Colonic mucosa (tissue), 4 donors: ENCODE measurements around the gene SPIN2A. TPM values are rescaled to one million over a fixed set of nuclear protein-coding genes. Genes with fewer than 3 reads are reported as not detected.
A peak's percentile ranks its signal among the peaks of the same experiment; 100 is the strongest.
"Not testable (repeated sequence)": the region's sequence is repeated elsewhere in the genome, so short reads cannot be mapped to it uniquely, and the experiment has no call there.

Source experiments
- DNase-seq: peaks from one replicate; pipeline ENCODE4 v3.0.0-alpha.2; 2020
- H3K27ac ChIP-seq: fragments of 200-600 bp; one replicate; pipeline ENCODE4 v1.8.0; 2021
- H3K27me3 ChIP-seq: fragments of 200-600 bp; one replicate; pipeline ENCODE4 v1.8.0; 2021
- H3K36me3 ChIP-seq: fragments of 200-600 bp; one replicate; pipeline ENCODE4 v1.8.0; 2021
- H3K4me1 ChIP-seq: fragments of 200-600 bp; one replicate; pipeline ENCODE4 v1.8.0; 2021; ENCODE audit warnings: mild to moderate bottlenecking
- H3K4me3 ChIP-seq: fragments of 200-600 bp; one replicate; pipeline ENCODE4 v1.8.0; 2021
- H3K9ac ChIP-seq, 2 donors: one replicate each; pipeline ENCODE4 v1.7.0; 2013; ENCODE audit warnings: control low read depth in 2 of 2, low read depth in 2 of 2, low read length in 2 of 2
- H3K9me3 ChIP-seq: fragments of 200-600 bp; one replicate; pipeline ENCODE4 v1.8.0; 2021
- CTCF ChIP-seq: fragments of 200-600 bp; IDR thresholded peaks from one replicate; pipeline ENCODE4 v1.8.0; 2022; ENCODE audit warnings: antibody characterized with exemption, mild to moderate bottlenecking
- intact Hi-C: fragments of 100-400 bp; cut with DNase I; formaldehyde crosslinking; loops from one replicate; pipeline ENCODE4 v1.14.1; 2022
- total RNA-seq, 2 donors: library from RNA; stranded (reverse); fragmentation: NEBNext Ultra II Directional in 1 of 2; extraction: Animal tissue kit (Norgen Biotek cat#: 25700) in 1 of 2; gene quantifications; one replicate each; pipeline ENCODE4 v1.2.1, GENCODE V29; 2021
- donor health status: healthy.
- donor health status: DM: no; HTN: no; CAD: no.
- donor health status: DM: no; HTN: no; CAD: no.

SPIN2A gene
- total RNA-seq: under 1 TPM; 0.37 to 0.72 TPM

DNA sequence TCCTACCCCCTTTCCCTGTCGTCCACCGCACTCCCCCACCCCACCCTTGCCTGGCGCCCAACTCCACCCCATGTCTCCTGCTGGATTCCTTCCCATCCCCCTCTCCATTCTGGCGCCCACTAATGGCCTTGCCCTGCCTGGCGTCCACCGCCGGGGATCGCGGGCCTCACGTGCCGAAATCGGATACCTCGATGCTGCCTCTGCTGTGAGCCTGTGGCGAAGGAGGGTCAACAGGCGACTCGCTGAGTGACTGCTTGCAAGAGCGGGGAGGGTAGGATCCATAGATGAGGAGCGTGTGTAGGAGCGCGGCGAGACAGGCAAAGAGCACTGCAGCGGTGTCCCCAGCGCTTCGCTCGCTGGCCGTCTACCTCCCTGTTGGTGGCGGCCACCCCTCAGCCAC lies at the start of gene SPIN2A:
Gene SPIN2A, minus strand, starts transcription at position 325 of the 400 bp plus-strand sequence. CDS start 800 bp downstream, outside the sequence.
- H3K9ac ChIP-seq, intact Hi-C loops, H3K27me3 ChIP-seq, H3K36me3 ChIP-seq, H3K4me1 ChIP-seq, DNase-seq, H3K4me3 ChIP-seq, H3K9me3 ChIP-seq, H3K27ac ChIP-seq: not testable (repeated sequence)

DNA sequence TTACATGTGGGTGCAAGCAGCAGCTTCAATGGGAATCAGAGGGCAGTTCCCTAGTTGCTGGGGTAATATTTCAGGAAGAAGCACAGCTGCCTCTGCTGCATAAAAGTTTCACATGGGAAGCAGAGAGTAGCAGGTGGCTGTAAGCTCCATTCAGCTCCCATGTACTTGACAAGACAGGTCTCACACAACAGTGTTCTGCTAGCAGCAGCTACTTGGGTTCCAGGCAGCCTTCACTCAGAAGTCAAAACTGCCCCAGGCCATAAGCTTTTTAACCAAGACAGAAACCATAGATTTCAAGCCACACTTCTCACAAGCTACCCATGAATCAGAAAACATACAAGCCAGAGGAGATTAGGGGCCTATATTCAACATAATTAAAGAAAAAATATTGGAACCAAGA lies 41.4 kb upstream of the SPIN2A start:
- Histone ChIP-seq H3K27ac (no peak overlapping the region), H3K27me3 (no peaks in the 10 kb centered on the region), H3K36me3 (no peaks in the 10 kb centered on the region), H3K9me3 (no peaks in the 10 kb centered on the region), H3K4me1 (no peaks in the 10 kb centered on the region), H3K9ac (no peak overlapping the region), H3K4me3 (no peak overlapping the region)
- TF ChIP-seq CTCF: no peak
- no peak for DNase-seq
- intact Hi-C loops: no loop called here

GRCh38 chrX:57177070-57177469 lies 39.9 kb upstream of the SPIN2A start:
- Histone ChIP-seq H3K27me3 (no peaks in the 10 kb centered on the region), H3K4me1 (no peaks in the 10 kb centered on the region), H3K36me3 (no peaks in the 10 kb centered on the region), H3K4me3 (no peak overlapping the region), H3K27ac (no peak overlapping the region), H3K9ac (no peak overlapping the region), H3K9me3 (no peaks in the 10 kb centered on the region)
- intact Hi-C loops: no loop called here
- no peak for TF ChIP-seq CTCF
- DNase-seq: no peak

- Histone ChIP-seq H3K9ac (no peak overlapping the region), H3K4me1 (no peaks in the 10 kb centered on the region), H3K9me3 (no peaks in the 10 kb centered on the region), H3K27me3 (no peaks in the 10 kb centered on the region), H3K36me3 (no peaks in the 10 kb centered on the region), H3K27ac (no peak overlapping the region), H3K4me3 (no peak overlapping the region)
- DNase-seq: no peak
- TF ChIP-seq CTCF: no peak
- intact Hi-C loops: no loop called here
These were observed 35.3 kb upstream of the SPIN2A start for GRCh38 chrX:57172544-57172943.

GRCh38 chrX:57156397-57157049 lies 19.3 kb upstream of the SPIN2A start:
- intact Hi-C loops: loop anchor here (10.0 kb wide), 1 partner anchor 298 kb away; no protein-coding TSS in a partner anchor
- Histone ChIP-seq H3K36me3 (no peaks in the 10 kb centered on the region), H3K9ac (no peak overlapping the region), H3K27ac (no peak overlapping the region), H3K4me3 (no peak overlapping the region), H3K4me1 (no peaks in the 10 kb centered on the region), H3K27me3 (no peaks in the 10 kb centered on the region), H3K9me3 (no peaks in the 10 kb centered on the region)
- TF ChIP-seq CTCF: no peak
- DNase-seq: peak; percentile 47

DNA sequence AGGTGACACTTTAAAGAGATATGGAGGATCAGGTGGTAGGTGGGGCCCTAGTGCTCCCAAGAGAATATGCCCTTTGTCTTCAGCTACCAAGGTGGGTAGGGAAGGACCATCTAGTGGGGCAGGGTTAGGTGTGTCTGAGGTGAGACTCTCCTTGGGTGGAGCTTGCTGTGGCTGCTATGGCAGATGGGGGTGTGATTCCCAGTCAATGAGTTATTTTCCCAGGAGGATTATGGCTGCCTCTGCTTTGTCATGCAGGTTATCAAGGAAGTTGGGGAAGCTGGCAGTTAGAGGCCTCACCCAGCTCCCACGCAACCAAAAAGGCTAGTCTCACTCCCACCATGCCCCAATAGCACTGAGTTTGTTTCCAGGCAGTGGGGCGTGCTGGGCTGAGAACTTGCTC lies 18.0 kb upstream of the SPIN2A start:
- intact Hi-C loops: loop anchor here (10.0 kb wide), 1 partner anchor 300 kb away; no protein-coding TSS in a partner anchor

GRCh38 chrX:57152222-57152621 lies 15.0 kb upstream of the SPIN2A start:
- not testable (repeated sequence) for H3K36me3 ChIP-seq, H3K27me3 ChIP-seq, H3K27ac ChIP-seq, DNase-seq, H3K4me3 ChIP-seq, H3K4me1 ChIP-seq, H3K9me3 ChIP-seq, H3K9ac ChIP-seq
- intact Hi-C loops: loop anchor here (10.0 kb wide), 1 partner anchor 303 kb away; no protein-coding TSS in a partner anchor

More for the DNA sequence above, 18.0 kb upstream of the SPIN2A start:
- no peaks in the 10 kb centered on the region for H3K36me3 ChIP-seq
- no peak overlapping the region for H3K9ac ChIP-seq
- no peaks in the 10 kb centered on the region for H3K27me3 ChIP-seq
- no peak overlapping the region for H3K27ac ChIP-seq
- TF ChIP-seq CTCF: no peak
- H3K9me3 ChIP-seq: no peaks in the 10 kb centered on the region
- H3K4me3 ChIP-seq: no peak overlapping the region
- DNase-seq: peak; percentile 34
- H3K4me1 ChIP-seq: no peaks in the 10 kb centered on the region
